ENCODE measurements around the gene GIPC1. TPM values are rescaled to one million over a fixed set of nuclear protein-coding genes. Genes with fewer than 3 reads are reported as not detected.
"Not testable (repeated sequence)": the region's sequence is repeated elsewhere in the genome, so short reads cannot be mapped to it uniquely, and the experiment has no call there.

The GIPC1 gene
- total RNA-seq, 1 donor from 2014 or later: 141 TPM

- DNase-seq (ENCODE audit: low spot score): peak; percentile 86
Observed at GRCh38 chr19:14517840-14518505, 22.0 kb upstream of the GIPC1 start, which contains the start of gene DNAJB1. TSS of gene DNAJB1 (minus strand) at chr19:14518397. CDS start at chr19:14518349, 48 bp downstream.

- DNase-seq (ENCODE audit: low spot score): no peak
Observed at GRCh38 chr19:14517446-14517839, 21.5 kb upstream of the GIPC1 start.

- no peak for DNase-seq (ENCODE audit: low spot score)
Observed at GRCh38 chr19:14516746-14517438, 21.0 kb upstream of the GIPC1 start.

GRCh38 chr19:14516048-14516534 lies 20.2 kb upstream of the GIPC1 start:
- no peak for DNase-seq (ENCODE audit: low spot score)

- no peak for DNase-seq (ENCODE audit: low spot score)
Observed at GRCh38 chr19:14515501-14516047, 19.6 kb upstream of the GIPC1 start.

- no peak for DNase-seq (ENCODE audit: low spot score)
Observed at GRCh38 chr19:14514215-14514863, 18.4 kb upstream of the GIPC1 start.

GRCh38 chr19:14512406-14512961 lies 16.6 kb upstream of the GIPC1 start:
- DNase-seq (ENCODE audit: low spot score): no peak

GRCh38 chr19:14511229-14511593 lies 15.3 kb upstream of the GIPC1 start:
- no peak for DNase-seq (ENCODE audit: low spot score)

- DNase-seq (ENCODE audit: low spot score): no peak
Observed at GRCh38 chr19:14510311-14511228, 14.6 kb upstream of the GIPC1 start.

- no peak for DNase-seq (ENCODE audit: low spot score)
Observed at GRCh38 chr19:14507704-14508542, 12.0 kb upstream of the GIPC1 start.

- no peak for DNase-seq (ENCODE audit: low spot score)
Observed at GRCh38 chr19:14505488-14506239, 9.7 kb upstream of the GIPC1 start.

- not testable (repeated sequence) for DNase-seq (ENCODE audit: low spot score)
Observed at GRCh38 chr19:14504575-14504974, 8.6 kb upstream of the GIPC1 start.

- DNase-seq (ENCODE audit: low spot score): no peak
Observed at GRCh38 chr19:14503285-14503684, 7.4 kb upstream of the GIPC1 start.

GRCh38 chr19:14502334-14503092 lies 6.6 kb upstream of the GIPC1 start:
- DNase-seq (ENCODE audit: low spot score): no peak

- no peak for DNase-seq (ENCODE audit: low spot score)
Observed at GRCh38 chr19:14497228-14497921, 1.4 kb upstream of the GIPC1 start.

- no peak for DNase-seq (ENCODE audit: low spot score)
Observed at GRCh38 chr19:14496834-14497227, 904 bp upstream of the GIPC1 start.

- DNase-seq (ENCODE audit: low spot score): no peak
Observed at GRCh38 chr19:14495672-14496028, 277 bp downstream of the GIPC1 start.

Measured in ureter (tissue), 1 donor.